Daoy (cell line): ENCODE measurements around the gene ATP8A2. TPM values are rescaled to one million over a fixed set of nuclear protein-coding genes. Genes with fewer than 3 reads are reported as not detected.

ENCODE experiments used
- DNase-seq: peaks from one replicate; pipeline ENCODE4 v3.0.0-alpha.2; 2015; ENCODE audit warnings: low read depth
- total RNA-seq: library from RNA; depleted of rRNA; stranded (reverse); fragments of >200 nt; shearing (Covaris generic); gene quantifications from 2 replicates; pipeline ENCODE4 v1.2.3, GENCODE V29; 2014

The ATP8A2 gene
- total RNA-seq, 1 experiment from 2014 or later = 2.7 TPM

GRCh38 chr13:25847635-25848626 lies 476.2 kb downstream of the ATP8A2 start:
- peak; percentile 19 for DNase-seq

DNA sequence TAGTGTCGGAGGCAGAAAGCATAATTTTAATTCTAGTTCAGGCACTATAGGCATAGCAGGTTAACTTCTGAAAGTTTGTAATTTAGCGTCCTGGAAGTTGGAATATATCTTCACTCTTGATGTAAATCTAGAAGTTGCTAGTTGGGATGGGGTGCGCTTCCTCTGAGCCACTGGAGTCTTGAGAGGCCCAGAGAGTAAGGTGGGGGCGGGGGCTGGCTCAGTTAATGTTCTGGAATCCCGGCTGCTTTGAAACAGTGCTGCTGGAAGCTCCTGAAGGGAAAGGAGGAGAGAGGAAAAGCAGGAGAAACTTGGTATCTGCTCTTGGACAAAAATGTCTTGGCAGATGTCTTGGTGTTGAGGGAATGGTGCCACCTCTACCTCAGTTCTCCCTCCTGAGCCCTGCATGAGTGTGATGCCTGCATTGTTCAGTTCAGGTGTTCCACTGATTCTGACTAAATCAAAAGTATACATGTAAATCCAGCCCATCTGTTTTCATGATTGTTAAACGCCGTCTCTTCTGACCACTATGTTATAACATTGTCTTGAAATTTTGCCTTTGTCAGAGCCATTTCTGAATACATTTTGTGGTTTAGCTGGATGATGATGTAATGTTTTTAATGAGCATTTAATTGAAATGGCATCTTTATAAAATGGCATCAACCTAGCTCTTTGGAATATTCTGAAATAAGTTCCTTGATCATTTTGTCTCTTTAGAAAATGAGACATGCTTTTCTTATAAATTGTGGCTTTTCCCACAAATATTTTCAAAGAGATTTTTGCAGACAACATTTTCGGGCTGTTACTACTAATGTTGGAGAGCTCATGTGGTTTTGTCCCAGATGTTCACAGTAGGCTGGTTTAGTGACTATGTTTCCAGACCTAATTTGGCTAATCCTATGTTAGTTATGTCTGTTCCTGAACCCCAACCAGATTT lies 477.3 kb downstream of the ATP8A2 start:
- DNase-seq = no peak

DNA sequence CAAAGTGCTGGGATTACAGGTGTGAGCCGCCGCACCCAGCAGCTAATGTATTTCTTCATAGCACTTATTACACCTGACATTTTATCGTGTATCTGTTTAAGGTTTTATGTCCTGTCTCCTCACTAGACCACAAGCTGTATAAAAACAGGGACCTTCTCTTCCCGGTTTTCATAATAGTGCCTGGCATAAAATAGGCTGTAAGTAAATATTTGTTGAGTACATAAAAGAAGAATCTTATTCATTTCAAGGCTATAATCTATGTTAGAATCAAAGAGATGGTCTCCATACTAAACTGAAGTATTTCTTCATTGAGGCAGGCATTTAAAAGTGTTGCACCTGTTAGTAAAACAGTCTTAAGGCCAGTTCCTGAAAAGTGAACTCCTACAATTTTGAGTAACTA lies 486.1 kb downstream of the ATP8A2 start:
- DNase-seq = no peak

GRCh38 chr13:25859528-25859927 lies 487.8 kb downstream of the ATP8A2 start:
- DNase-seq = no peak

DNA sequence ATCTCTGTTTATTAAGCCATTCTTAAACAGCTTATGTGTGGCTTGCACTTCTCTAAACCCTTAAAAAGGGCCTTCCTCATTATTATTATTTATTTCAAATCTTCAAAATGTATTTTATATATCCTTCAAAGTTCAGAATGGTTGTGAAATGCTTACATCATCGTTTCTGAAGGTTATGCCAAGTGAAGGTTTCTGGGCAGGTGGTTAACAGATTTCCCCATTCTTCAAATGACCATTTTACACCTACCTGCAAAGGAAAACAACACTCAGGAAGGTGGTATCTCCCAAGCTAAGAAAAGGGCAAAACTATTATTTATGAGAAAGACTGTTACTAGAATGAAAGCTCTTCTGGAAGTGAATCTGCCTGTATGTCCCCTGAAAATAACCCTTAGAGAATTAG lies 488.5 kb downstream of the ATP8A2 start:
- DNase-seq = no peak

DNA sequence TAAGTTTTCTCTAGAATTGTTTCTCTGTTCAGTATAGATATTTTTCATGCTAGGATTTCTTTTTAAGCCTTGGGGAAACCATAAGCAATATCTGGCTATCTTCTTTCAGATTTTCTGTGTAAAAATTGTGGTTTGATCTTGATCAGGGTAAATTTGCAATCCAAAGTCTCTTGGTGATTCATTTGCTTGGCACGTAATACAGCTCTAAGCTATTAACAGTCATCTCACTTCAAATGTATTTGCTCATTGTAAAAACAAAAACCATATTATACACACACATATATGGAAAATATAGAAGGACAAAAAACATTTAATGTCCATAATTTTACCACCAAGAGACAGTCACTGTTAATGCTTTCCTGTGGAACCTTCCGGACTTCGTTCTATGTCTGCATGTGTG lies 489.1 kb downstream of the ATP8A2 start:
- DNase-seq = peak; percentile 59

DNA sequence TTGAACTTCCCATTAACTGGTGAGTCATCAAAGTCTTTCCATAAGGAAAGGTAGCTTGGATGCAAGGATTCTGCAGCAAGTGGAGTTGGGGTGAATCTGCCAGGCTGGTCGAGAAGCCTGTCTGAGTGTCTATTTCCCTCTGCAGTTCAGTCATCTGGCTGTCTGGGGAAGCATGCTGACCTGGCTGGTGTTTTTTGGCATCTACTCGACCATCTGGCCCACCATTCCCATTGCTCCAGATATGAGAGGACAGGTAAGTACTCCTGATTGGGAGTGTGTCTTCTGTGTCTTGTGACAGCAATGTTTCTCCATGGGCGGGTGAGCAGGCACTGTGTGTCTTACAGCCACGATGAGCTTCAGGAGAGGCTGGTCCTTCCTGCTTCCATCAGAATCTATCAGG lies 490.4 kb downstream of the ATP8A2 start:
- no peak for DNase-seq

DNA sequence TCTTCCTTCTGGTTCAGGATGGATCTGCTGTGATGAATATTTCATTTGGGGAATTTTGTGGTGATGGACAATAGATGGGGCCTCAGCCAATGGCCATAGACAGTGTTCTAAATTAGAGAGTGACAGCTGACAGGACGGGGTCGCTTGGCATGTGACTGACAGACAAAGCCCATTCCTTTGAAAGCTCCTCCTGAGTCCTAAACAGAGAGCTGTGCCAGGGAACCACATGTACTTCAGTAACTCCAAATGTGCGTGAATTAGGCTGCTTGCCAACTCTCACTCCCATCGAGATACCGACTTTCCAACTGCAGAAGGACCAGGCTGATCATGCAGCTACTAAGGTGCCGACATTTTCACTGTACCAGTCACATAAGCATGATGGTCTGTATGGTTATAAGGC lies 492.3 kb downstream of the ATP8A2 start:
- no peak for DNase-seq

- DNase-seq = no peak
Observed at GRCh38 chr13:25864936-25865335, 493.2 kb downstream of the ATP8A2 start.

GRCh38 chr13:25865391-25865790 lies 493.6 kb downstream of the ATP8A2 start:
- no peak for DNase-seq

GRCh38 chr13:25867038-25867437 lies 495.3 kb downstream of the ATP8A2 start:
- no peak for DNase-seq

GRCh38 chr13:25868490-25868889 lies 496.7 kb downstream of the ATP8A2 start:
- DNase-seq = no peak

DNA sequence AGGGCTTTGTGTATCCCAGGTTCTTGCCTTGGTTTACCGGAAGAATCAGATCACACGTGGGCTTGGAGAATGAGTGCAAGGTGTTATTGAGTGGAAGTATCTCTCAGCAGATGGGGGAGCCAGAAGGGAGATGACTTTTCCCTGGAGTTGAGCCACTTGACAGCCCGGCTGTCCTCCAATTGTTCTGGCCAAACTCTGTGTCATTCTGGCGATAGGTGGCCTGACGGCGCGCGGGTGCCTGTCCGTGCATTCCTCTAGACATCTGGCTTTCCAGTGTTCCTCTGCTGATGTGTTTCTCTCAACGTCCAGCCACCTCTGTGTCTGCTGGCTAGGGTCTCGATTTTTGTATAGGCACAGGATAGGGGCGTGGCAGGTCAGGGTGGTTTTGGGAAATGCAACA lies 498.2 kb downstream of the ATP8A2 start:
- no peak for DNase-seq

DNA sequence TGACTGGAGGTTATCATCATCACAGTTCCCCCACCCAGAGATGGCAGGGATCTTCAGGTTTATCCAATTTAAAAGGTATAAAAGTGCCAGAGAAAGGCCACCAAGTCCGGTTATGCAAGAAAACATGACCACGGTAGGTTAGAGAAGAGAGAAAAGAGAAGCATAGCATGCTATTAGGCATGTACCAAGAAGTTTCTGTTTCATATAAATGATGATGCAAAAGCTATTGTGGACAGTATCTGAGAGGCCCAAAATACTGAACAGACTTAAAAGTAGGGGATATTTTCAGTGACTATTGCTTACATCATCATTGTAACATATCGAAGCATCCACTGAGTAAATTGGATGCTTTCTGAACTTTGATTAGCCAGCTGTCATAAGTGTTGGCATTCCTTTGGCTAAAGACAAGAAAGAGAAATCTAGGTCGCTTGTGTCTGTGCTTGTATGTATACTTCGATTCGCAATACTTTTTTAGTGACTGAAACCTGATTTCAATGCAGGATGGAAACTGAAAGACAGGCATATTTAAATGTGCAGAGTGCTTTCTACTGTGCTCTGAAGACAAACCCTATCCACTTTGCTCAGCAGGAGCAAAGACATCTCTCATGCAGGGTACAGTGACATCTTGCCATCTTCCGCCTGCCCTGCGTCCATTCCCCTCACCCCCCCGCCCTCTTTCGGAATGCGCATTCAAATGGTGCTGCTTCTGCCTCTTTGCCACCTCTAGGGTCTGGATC lies 499.8 kb downstream of the ATP8A2 start:
- no peak for DNase-seq

DNA sequence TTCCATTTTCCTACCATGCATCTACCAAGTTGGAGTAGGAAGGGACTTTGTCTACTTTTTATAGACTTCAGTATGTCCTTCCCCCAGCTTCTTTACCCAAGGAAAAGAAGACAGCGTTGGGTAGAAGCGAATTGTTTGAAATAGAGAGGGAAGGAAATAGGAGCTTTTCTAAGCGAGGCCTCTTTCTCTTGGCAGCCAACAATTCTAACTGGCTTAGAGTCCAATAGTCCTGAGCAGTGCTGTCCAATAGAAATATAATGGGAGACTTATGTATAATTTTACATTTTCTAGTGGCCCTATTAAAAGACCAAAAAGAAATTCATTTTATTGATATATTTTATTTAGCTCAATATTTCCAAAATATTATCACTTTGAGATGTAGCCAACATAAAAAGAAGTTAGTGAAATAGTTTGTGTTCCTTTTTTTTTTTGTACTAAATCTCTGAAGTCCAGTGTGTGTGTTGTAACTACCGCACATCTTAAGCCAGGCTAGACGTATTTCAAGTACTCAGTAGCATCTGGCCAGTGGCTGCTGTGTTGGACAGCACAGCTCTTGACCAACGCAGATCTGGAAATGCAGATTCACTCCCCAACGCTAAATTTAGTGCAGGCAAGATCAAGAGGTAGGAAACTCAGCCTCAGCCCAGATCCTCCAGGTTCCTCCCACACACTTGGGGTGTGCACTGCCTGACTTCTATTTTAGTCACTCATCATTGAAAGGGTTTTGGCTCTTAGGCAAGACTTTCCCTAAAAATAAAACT lies 500.9 kb downstream of the ATP8A2 start:
- no peak for DNase-seq

DNA sequence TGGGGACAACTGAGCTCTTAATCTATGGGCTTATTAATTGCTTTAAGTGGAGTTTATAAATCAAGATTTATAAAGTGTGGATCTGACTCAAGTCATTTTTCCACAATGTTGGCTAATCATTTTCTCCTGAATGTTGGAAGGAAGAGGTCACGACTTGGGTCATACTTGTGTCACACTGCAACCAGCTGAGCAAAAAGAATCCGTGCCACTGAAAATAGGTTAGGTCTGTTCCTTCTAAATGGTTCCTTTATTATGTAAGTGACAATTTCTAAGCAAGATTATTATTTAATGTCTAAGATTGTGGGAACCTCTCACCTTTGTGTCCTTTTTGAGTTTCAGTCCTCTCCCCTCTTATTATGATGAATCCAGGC lies 501.5 kb downstream of the ATP8A2 start:
- DNase-seq = no peak

DNA sequence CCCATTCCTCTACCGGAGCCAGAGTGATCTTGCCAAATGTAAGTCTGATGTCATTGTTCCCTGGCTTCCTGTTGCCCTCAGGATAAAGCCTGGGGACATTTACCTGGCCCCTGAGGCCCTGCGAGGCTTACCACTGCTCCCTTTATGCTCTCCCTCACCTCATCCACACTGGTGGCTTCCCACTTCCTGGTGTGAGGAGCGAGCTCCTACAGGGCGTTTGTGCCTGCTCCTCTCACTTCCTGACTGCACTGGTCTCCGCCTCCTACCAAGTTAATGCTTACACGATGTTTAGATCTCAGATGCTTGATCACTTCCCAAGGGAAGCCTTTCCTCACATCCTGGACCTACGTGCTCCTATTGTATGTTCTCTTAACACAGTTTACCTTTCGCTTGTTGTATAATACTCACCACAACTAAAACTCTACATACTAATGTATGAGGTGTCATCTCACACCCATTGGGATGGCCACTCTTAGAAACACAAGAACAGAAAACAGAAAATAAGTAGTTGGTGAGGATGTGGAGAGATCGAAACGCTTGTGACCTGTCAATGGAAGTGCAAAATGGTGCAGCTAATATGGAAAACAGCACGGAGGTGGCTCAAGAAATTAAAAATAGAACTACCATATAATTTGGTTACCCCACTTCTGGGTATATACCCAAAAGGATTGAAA lies 502.4 kb downstream of the ATP8A2 start:
- no peak for DNase-seq

GRCh38 chr13:25874907-25875306 lies 503.1 kb downstream of the ATP8A2 start:
- DNase-seq = no peak

GRCh38 chr13:25876247-25876646 lies 504.5 kb downstream of the ATP8A2 start:
- DNase-seq = no peak

GRCh38 chr13:25879466-25879865 lies 507.7 kb downstream of the ATP8A2 start:
- DNase-seq = no peak
